GM23248 (cell line): ENCODE data around the gene APH1A.

ENCODE experiments used
- EZH2 ChIP-seq: fragments of 200-600 bp; sonication (generic); IDR thresholded peaks from 2 replicates; pipeline ENCODE4 v1.6.1; 2018; ENCODE audit warnings: antibody characterized with exemption, mild to moderate bottlenecking; ENCODE audit not compliant: insufficient read depth, poor library complexity, severe bottlenecking
- EZH2phosphoT487 ChIP-seq: fragments of 200-600 bp; sonication (generic); IDR thresholded peaks from 2 replicates; pipeline ENCODE4 v1.6.1; 2018; ENCODE audit warnings: antibody characterized with exemption, moderate library complexity, mild to moderate bottlenecking, low read depth; ENCODE audit not compliant: insufficient read depth

DNA sequence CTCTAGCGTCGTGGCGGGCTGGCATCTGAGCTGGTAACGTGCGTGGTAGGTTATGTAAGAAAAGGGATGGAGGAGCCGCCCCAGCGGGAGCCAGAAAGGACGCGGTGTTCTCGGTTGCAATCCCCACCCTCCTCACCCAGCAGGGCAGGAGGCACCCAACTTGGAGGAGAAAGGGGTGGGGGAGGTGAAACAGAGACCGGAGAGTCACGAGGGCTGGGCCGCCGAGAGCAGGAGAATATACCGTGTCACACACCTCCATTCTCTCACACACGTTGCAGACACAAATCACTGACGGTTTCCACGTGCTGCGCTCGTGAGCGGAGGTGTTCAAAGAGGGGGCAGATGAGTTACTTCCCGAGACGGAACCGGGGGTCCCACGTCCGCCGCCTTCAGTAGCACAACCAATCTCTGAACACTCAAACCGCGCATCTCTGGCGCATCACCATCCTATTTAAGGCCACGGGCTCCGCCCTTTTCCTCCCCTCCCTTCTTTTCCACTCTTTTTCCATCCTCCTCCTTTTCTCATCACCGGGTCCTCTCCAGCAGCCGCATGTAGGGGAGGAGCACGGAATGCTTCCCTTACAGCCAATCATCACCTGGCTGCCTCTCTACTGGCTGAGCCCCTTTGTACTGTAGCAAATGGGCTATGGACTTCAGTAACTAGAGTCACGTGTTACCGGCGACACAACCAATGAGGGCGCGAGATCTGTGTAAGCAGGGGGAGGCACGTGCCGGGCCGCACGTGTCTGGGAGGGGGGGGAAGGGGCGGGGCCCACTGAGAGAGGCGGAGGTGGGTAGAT lies 13.1 kb upstream of the APH1A start, which contains the start of gene CIART:
- no peak for TF ChIP-seq EZH2phosphoT487
- no peak for TF ChIP-seq EZH2
